Neural cell (in vitro differentiated cells): ENCODE results near the gene CAMK1D. TPM values are rescaled to one million over a fixed set of nuclear protein-coding genes. Genes with fewer than 3 reads are reported as not detected.

Experiments
- H2AFZ ChIP-seq: fragments of 200-600, 300-800 bp; sonication (generic), shearing (Covaris generic); 2 replicates; pipeline ENCODE4 v1.6.0; 2014; ENCODE audit warnings: low read depth, mild to moderate bottlenecking, antibody characterized with exemption, low read length, moderate library complexity
- H3F3A ChIP-seq: fragments of 200-600 bp; shearing (Covaris generic); 2 replicates; pipeline ENCODE4 v1.6.1; 2016; ENCODE audit warnings: mild to moderate bottlenecking, moderate library complexity, mixed read lengths, antibody characterized with exemption, low read length; ENCODE audit not compliant: insufficient read depth, poor library complexity, severe bottlenecking
- H3K27ac ChIP-seq: fragments of 200-600, 300-800 bp; sonication (generic), shearing (Covaris generic); 2 replicates; pipeline ENCODE4 v1.5.1; 2014; ENCODE audit warnings: mild to moderate bottlenecking, low read length, moderate library complexity
- H3K27me3 ChIP-seq: fragments of 300-800, 200-600 bp; sonication (generic), shearing (Covaris generic); 2 replicates; pipeline ENCODE4 v1.6.0; 2014; ENCODE audit warnings: mild to moderate bottlenecking, low read depth, low read length, moderate library complexity; ENCODE audit not compliant: insufficient read depth
- H3K36me3 ChIP-seq: fragments of 300-800, 200-600 bp; sonication (generic), shearing (Covaris generic); 2 replicates; pipeline ENCODE4 v1.5.1; 2014; ENCODE audit warnings: mild to moderate bottlenecking, antibody characterized with exemption, low read length, moderate library complexity; ENCODE audit not compliant: insufficient read depth
- H3K4me2 ChIP-seq: fragments of 300-800, 200-600 bp; sonication (generic), shearing (Covaris generic); 2 replicates; pipeline ENCODE4 v1.6.0; 2014; ENCODE audit warnings: mild to moderate bottlenecking, low read length
- H3K4me3 ChIP-seq: fragments of 300-800, 200-600 bp; sonication (generic), shearing (Covaris generic); 2 replicates; pipeline ENCODE4 v1.5.1; 2014; ENCODE audit warnings: mild to moderate bottlenecking, low read length, moderate library complexity
- H3K79me2 ChIP-seq: fragments of 200-600 bp; shearing (Covaris generic); replicated peaks from 2 replicates; pipeline ENCODE4 v1.6.0; 2014; ENCODE audit warnings: mild to moderate bottlenecking, low read length, moderate library complexity; ENCODE audit not compliant: insufficient read depth
- H3K9ac ChIP-seq: fragments of 300-800, 200-600 bp; sonication (generic), shearing (Covaris generic); 2 replicates; pipeline ENCODE4 v1.6.1; 2016; ENCODE audit warnings: mild to moderate bottlenecking, low read length, mixed read lengths
- H3K9me2 ChIP-seq: fragments of 200-600 bp; shearing (Covaris generic); 2 replicates; pipeline ENCODE4 v1.6.1; 2016; ENCODE audit warnings: mild to moderate bottlenecking, low read length, mixed read lengths; ENCODE audit not compliant: insufficient read depth
- H3K9me3 ChIP-seq: fragments of 200-600, 300-800 bp; sonication (generic), shearing (Covaris generic); 2 replicates; pipeline ENCODE4 v1.6.1; 2016; ENCODE audit warnings: mild to moderate bottlenecking, mixed run types, low read length, moderate library complexity, mixed read lengths
- H4K20me1 ChIP-seq: fragments of 200-600 bp; shearing (Covaris generic); 2 replicates; pipeline ENCODE4 v1.6.1; 2016; ENCODE audit warnings: mild to moderate bottlenecking, mixed run types; ENCODE audit not compliant: insufficient read depth
- CTCF ChIP-seq: fragments of 450-650 bp; IDR thresholded peaks from 2 replicates; pipeline ENCODE4 v1.5.1; 2014; ENCODE audit warnings: antibody characterized with exemption, mild to moderate bottlenecking, moderate library complexity; ENCODE audit not compliant: poor library complexity, severe bottlenecking
- EP300 ChIP-seq: fragments of 450-650 bp; conservative IDR thresholded peaks from 2 replicates; pipeline ENCODE4 v1.6.1; 2014; ENCODE audit warnings: antibody characterized with exemption, mild to moderate bottlenecking, moderate library complexity; ENCODE audit not compliant: poor library complexity, severe bottlenecking
- EZH2 ChIP-seq: fragments of 200-600, 300-800 bp; shearing (Covaris generic), sonication (generic); IDR thresholded peaks from 2 replicates; pipeline ENCODE4 v1.6.1; 2014; ENCODE audit warnings: antibody characterized with exemption, low read length, borderline replicate concordance, mild to moderate bottlenecking; ENCODE audit not compliant: insufficient read depth, poor library complexity, severe bottlenecking
- MXI1 ChIP-seq: fragments of 450-650 bp; conservative IDR thresholded peaks from 2 replicates; pipeline ENCODE4 v1.6.1; 2014; ENCODE audit warnings: antibody characterized with exemption, mild to moderate bottlenecking; ENCODE audit not compliant: poor library complexity, severe bottlenecking
- POLR2AphosphoS5 ChIP-seq: IDR thresholded peaks from 2 replicates; pipeline ENCODE4 v1.6.1; 2012
- RAD21 ChIP-seq: fragments of 450-650 bp; conservative IDR thresholded peaks from 2 replicates; pipeline ENCODE4 v1.6.1; 2014; ENCODE audit warnings: antibody characterized with exemption, mild to moderate bottlenecking, moderate library complexity
- REST ChIP-seq: IDR thresholded peaks from 2 replicates; pipeline ENCODE4 v1.6.1; 2012; ENCODE audit warnings: borderline replicate concordance
- SMC3 ChIP-seq: fragments of 450-650 bp; conservative IDR thresholded peaks from 2 replicates; pipeline ENCODE4 v1.6.1; 2014; ENCODE audit warnings: antibody characterized with exemption, mild to moderate bottlenecking, moderate library complexity; ENCODE audit not compliant: poor library complexity
- TAF1 ChIP-seq: IDR thresholded peaks from 2 replicates; pipeline ENCODE4 v1.6.1; 2012; ENCODE audit warnings: low read depth
- polyA plus RNA-seq: library from polyadenylated mRNA; depleted of rRNA; stranded (reverse); fragments of >200 nt; gene quantifications from 2 replicates; pipeline ENCODE4 v1.2.3, GENCODE V29; 2014

CAMK1D gene
- polyA plus RNA-seq, 1 donor from 2014 or later = 13.8 TPM

DNA sequence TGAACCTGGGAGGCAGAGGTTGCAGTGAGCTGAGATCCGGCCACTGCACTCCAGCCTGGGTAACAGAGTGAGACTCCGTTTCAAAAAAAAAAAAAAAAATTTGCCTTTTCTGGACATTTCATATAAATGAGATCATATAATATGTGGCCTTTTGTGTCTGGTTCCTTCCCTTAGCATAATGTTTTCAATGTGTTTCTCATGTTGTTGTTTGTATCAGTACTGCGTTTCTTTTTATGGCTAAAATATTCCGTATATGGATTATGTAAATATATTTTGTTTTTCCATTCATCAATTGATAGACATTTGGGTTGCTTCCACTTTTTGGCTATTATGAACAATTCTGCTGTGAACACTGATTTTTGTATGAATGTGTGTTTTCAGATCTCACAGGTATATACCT, 394.6 kb downstream of the CAMK1D start:
- TF ChIP-seq CTCF (no peak), SMC3 (no peak), RAD21 (no peak), EP300 (no peak), MXI1 (no peak), REST (no peak), TAF1 (no peak), EZH2 (no peak), POLR2AphosphoS5 (no peak)
- Histone ChIP-seq H3K9ac (no peak overlapping the region), H3K4me3 (no peak overlapping the region), H3K79me2 (peaks cover 3% of the 10 kb centered on the region), H3K4me2 (no peak overlapping the region), H4K20me1 (no peaks in the 10 kb centered on the region), H3K27ac (no peak overlapping the region), H2AFZ (no peak overlapping the region), H3F3A (no peaks in the 10 kb centered on the region), H3K9me2 (no peaks in the 10 kb centered on the region), H3K36me3 (no peaks in the 10 kb centered on the region), H3K27me3 (no peaks in the 10 kb centered on the region), H3K9me3 (no peaks in the 10 kb centered on the region)

DNA sequence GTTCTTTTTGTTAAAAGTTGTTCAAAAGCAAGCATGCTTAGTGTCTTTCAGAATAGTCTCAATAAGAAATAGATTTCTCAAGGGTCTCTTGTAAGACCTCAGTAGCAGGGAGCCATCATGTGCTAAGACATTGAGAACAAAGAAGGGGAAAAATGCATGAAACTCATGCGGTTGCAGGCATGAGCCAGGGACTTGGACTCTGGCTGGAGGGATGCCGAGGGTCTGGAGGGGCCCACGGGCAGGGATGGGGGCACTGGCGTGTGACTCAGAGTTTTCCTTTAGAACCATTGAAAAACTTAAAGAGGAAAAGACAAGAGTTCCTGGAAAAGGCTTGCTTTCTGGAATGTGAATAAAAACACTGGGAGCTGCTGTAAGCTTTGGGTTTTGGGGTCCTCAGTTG, 398.8 kb downstream of the CAMK1D start:
- Histone ChIP-seq H3K27ac (no peak overlapping the region), H3K9me3 (no peaks in the 10 kb centered on the region), H3K36me3 (no peaks in the 10 kb centered on the region), H3F3A (no peaks in the 10 kb centered on the region), H3K9ac (no peak overlapping the region), H2AFZ (no peak overlapping the region), H3K9me2 (no peaks in the 10 kb centered on the region), H3K4me3 (no peak overlapping the region), H3K79me2 (no peaks in the 10 kb centered on the region), H3K4me2 (no peak overlapping the region), H3K27me3 (no peaks in the 10 kb centered on the region), H4K20me1 (no peaks in the 10 kb centered on the region)
- no peak for TF ChIP-seq EZH2
- no peak for TF ChIP-seq TAF1
- no peak for TF ChIP-seq RAD21
- no peak for TF ChIP-seq POLR2AphosphoS5
- TF ChIP-seq EP300 = no peak
- TF ChIP-seq MXI1 = no peak
- TF ChIP-seq SMC3 = no peak
- no peak for TF ChIP-seq CTCF
- no peak for TF ChIP-seq REST
